ENCODE results near the gene CORO2B. TPM values are rescaled to one million over a fixed set of nuclear protein-coding genes. Genes with fewer than 3 reads are reported as not detected.

CORO2B gene
- total RNA-seq, 1 donor from 2014 or later = 21.3 TPM

- DNase-seq (ENCODE audit: low read depth, low spot score) = no peak
- H3K9me3 Mint-ChIP-seq = no peaks in the 10 kb centered on the region
- no peak overlapping the region for H3K4me3 Mint-ChIP-seq
- no peak for TF ChIP-seq CTCF (conservative IDR thresholded peaks at IDR 0.05)
- H3K27me3 Mint-ChIP-seq (ENCODE audit: low read depth) = no peaks in the 10 kb centered on the region
- peaks cover 7% of the 10 kb centered on the region for H3K36me3 Mint-ChIP-seq (ENCODE audit: low read depth)
- H3K4me1 Mint-ChIP-seq = no peaks in the 10 kb centered on the region
- no peak overlapping the region for H3K27ac Mint-ChIP-seq (ENCODE audit: unreplicated experiment)
Measured at GRCh38 chr15:68713874-68714273, 135.1 kb downstream of the CORO2B start.

GRCh38 chr15:68715111-68715510 lies 136.3 kb downstream of the CORO2B start:
- no peak overlapping the region for H3K27ac Mint-ChIP-seq (ENCODE audit: unreplicated experiment)
- no peaks in the 10 kb centered on the region for H3K9me3 Mint-ChIP-seq
- no peak for DNase-seq (ENCODE audit: low read depth, low spot score)
- H3K36me3 Mint-ChIP-seq (ENCODE audit: low read depth) = peaks cover 7% of the 10 kb centered on the region
- no peaks in the 10 kb centered on the region for H3K27me3 Mint-ChIP-seq (ENCODE audit: low read depth)
- no peak for TF ChIP-seq CTCF (conservative IDR thresholded peaks at IDR 0.05)
- H3K4me3 Mint-ChIP-seq = no peak overlapping the region
- H3K4me1 Mint-ChIP-seq = no peaks in the 10 kb centered on the region

GRCh38 chr15:68717951-68718350 lies 139.2 kb downstream of the CORO2B start:
- Mint-ChIP-seq H3K9me3 (no peaks in the 10 kb centered on the region), H3K27ac (ENCODE audit: unreplicated experiment) (no peak overlapping the region), H3K36me3 (ENCODE audit: low read depth) (peaks cover 5% of the 10 kb centered on the region), H3K4me3 (no peak overlapping the region), H3K4me1 (peaks cover 7% of the 10 kb centered on the region), H3K27me3 (ENCODE audit: low read depth) (no peaks in the 10 kb centered on the region)
- TF ChIP-seq CTCF (conservative IDR thresholded peaks at IDR 0.05) = no peak
- DNase-seq (ENCODE audit: low read depth, low spot score) = no peak

- TF ChIP-seq CTCF (conservative IDR thresholded peaks at IDR 0.05) = no peak
- no peaks in the 10 kb centered on the region for H3K27me3 Mint-ChIP-seq (ENCODE audit: low read depth)
- no peaks in the 10 kb centered on the region for H3K9me3 Mint-ChIP-seq
- no peak overlapping the region for H3K27ac Mint-ChIP-seq (ENCODE audit: unreplicated experiment)
- peaks cover 5% of the 10 kb centered on the region for H3K36me3 Mint-ChIP-seq (ENCODE audit: low read depth)
- DNase-seq (ENCODE audit: low read depth, low spot score) = no peak
- peaks cover 7% of the 10 kb centered on the region for H3K4me1 Mint-ChIP-seq
- no peak overlapping the region for H3K4me3 Mint-ChIP-seq
Measured at GRCh38 chr15:68718468-68718867, 139.7 kb downstream of the CORO2B start.

DNA sequence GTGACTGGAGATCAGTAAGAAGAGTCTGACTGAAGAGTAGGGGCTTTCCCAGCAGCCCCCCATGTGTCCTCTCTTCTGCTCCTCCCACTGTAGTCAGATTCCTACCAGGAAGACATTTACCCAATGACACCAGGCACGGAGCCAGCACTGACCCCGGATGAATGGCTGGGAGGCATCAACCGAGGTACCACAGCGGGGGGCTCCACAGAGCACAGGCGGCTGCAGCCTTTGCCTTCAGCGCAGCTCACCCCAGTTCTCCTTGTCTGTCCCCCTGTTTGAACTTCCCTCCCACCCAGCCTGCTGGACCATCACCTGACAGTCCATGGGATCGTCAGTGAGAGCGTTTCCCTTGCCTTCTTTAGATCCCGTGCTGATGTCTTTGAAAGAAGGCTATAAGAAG lies 140.3 kb downstream of the CORO2B start:
- Mint-ChIP-seq H3K4me1 (peaks cover 7% of the 10 kb centered on the region), H3K36me3 (ENCODE audit: low read depth) (peaks cover 5% of the 10 kb centered on the region), H3K9me3 (no peaks in the 10 kb centered on the region), H3K27me3 (ENCODE audit: low read depth) (no peaks in the 10 kb centered on the region), H3K4me3 (no peak overlapping the region), H3K27ac (ENCODE audit: unreplicated experiment) (no peak overlapping the region)
- TF ChIP-seq CTCF (conservative IDR thresholded peaks at IDR 0.05) = no peak
- no peak for DNase-seq (ENCODE audit: low read depth, low spot score)

DNA sequence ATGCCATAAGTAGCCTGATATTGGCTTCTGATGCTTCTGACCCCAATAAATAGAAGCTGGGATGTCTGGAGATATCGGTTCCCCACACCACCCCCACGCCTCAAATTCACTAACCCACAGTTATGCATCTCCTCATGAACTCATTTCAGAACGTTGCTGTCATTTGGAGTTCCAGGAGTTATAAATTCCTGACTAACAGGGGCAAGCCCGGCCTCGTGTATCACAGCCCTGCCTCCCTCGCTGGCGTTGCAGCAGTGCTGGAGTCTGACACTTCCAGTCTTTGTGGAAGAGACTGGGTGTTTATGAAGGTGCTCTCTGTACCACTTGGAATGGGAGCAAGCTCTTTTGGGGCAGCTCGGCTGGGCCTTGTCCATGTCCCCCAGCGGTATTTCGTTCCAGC lies 140.9 kb downstream of the CORO2B start:
- Mint-ChIP-seq H3K4me1 (peaks cover 7% of the 10 kb centered on the region), H3K36me3 (ENCODE audit: low read depth) (peaks cover 3% of the 10 kb centered on the region), H3K9me3 (no peaks in the 10 kb centered on the region), H3K27ac (ENCODE audit: unreplicated experiment) (no peak overlapping the region), H3K27me3 (ENCODE audit: low read depth) (no peaks in the 10 kb centered on the region), H3K4me3 (no peak overlapping the region)
- TF ChIP-seq CTCF (conservative IDR thresholded peaks at IDR 0.05) = no peak
- no peak for DNase-seq (ENCODE audit: low read depth, low spot score)

Data from neural crest cell (in vitro differentiated cells).